ENCODE results near the gene DYNC1I1.

Gene DYNC1I1

DNA sequence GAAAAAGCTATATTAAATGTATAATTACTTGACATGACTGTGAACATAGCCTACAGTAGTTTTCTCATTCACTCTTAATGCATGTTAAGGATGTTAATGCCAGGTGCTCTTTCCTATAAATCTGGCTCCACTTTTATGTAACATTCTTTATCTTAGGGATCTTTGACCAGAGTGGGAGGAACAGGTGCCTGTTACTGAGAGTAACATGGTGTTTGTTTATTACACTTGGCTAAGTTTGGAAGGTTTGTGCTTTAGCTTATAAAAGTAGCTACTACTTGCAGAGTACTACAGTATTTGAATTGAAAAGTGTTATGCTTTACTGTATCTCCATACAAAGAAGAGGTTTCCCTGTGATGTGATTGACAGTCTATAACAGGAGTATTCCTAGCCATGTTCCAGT lies 183.4 kb downstream of the DYNC1I1 start:
- no peaks in the 10 kb centered on the region for H3K4me1 Mint-ChIP-seq (ENCODE audit: low read depth)
- no peak for DNase-seq (ENCODE audit: low spot score)
- H3K4me3 Mint-ChIP-seq, result no peak overlapping the region
- H3K36me3 Mint-ChIP-seq (ENCODE audit: low read depth), result no peaks in the 10 kb centered on the region
- H3K27ac Mint-ChIP-seq, result no peak overlapping the region
- H3K27me3 Mint-ChIP-seq (ENCODE audit: low read depth), result peaks cover 2% of the 10 kb centered on the region
- no peaks in the 10 kb centered on the region for H3K9me3 Mint-ChIP-seq

DNA sequence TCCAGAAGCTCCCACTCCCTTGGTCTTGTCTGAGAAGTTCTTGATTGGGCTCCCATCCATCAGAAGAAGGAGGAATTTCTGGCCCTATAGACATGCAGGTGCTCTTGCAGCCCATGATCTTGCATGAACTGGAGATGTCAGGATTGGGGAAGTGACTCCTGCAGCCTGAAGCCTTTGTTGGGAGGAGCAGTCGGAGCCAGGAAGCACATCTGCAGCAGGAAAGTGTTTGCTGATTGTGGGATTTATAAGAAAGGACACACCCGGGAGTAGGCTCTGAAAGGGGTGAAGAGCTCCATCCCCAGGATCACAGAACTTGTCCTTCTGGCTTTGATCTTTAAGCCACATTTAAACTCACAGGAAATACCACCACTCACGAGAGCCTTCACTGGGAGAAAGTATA lies 185.2 kb downstream of the DYNC1I1 start:
- no peaks in the 10 kb centered on the region for H3K4me1 Mint-ChIP-seq (ENCODE audit: low read depth)
- peaks cover 2% of the 10 kb centered on the region for H3K27me3 Mint-ChIP-seq (ENCODE audit: low read depth)
- DNase-seq (ENCODE audit: low spot score), result no peak
- no peak overlapping the region for H3K4me3 Mint-ChIP-seq
- no peak overlapping the region for H3K27ac Mint-ChIP-seq
- no peaks in the 10 kb centered on the region for H3K9me3 Mint-ChIP-seq
- H3K36me3 Mint-ChIP-seq (ENCODE audit: low read depth), result no peaks in the 10 kb centered on the region

DNA sequence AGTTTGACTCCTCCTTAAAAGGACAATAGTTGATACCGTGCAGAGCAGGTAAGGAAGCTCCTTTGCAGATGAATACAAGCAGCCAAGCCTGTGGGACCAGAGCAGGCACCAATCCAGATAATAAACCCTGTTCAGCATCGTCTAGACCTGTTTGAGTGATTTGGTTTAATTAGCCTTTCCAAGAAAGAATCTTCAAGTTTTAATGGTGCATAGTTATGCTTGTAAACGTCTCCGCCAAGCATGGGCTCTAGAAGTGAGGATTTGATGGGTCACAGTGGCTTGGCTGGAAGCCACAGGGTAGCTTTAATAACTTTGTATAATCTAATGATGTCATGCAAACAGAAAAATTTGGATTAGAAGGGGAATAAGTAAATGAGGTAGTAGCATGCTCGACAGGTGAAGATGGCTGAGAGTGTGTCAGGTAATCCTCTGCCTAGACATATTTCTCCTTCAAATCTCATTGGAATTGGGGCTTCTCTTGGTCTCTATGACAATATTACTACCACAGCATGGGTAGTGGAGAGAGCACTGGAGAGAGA lies 188.4 kb downstream of the DYNC1I1 start:
- H3K4me3 Mint-ChIP-seq, result no peak overlapping the region
- H3K36me3 Mint-ChIP-seq (ENCODE audit: low read depth), result no peaks in the 10 kb centered on the region
- H3K27me3 Mint-ChIP-seq (ENCODE audit: low read depth), result peaks cover 2% of the 10 kb centered on the region
- H3K4me1 Mint-ChIP-seq (ENCODE audit: low read depth), result no peaks in the 10 kb centered on the region
- no peak overlapping the region for H3K27ac Mint-ChIP-seq
- no peaks in the 10 kb centered on the region for H3K9me3 Mint-ChIP-seq
- no peak for DNase-seq (ENCODE audit: low spot score)

GRCh38 chr7:95963446-95963990 lies 191.2 kb downstream of the DYNC1I1 start:
- DNase-seq (ENCODE audit: low spot score), result no peak
- H3K27ac Mint-ChIP-seq, result no peak overlapping the region
- H3K4me1 Mint-ChIP-seq (ENCODE audit: low read depth), result no peaks in the 10 kb centered on the region
- H3K9me3 Mint-ChIP-seq, result no peaks in the 10 kb centered on the region
- H3K4me3 Mint-ChIP-seq, result no peak overlapping the region
- H3K36me3 Mint-ChIP-seq (ENCODE audit: low read depth), result no peaks in the 10 kb centered on the region
- peaks cover 2% of the 10 kb centered on the region for H3K27me3 Mint-ChIP-seq (ENCODE audit: low read depth)

GRCh38 chr7:95971716-95972115 lies 199.4 kb downstream of the DYNC1I1 start:
- no peak overlapping the region for H3K4me3 Mint-ChIP-seq
- H3K4me1 Mint-ChIP-seq (ENCODE audit: low read depth), result no peaks in the 10 kb centered on the region
- no peak overlapping the region for H3K27ac Mint-ChIP-seq
- no peaks in the 10 kb centered on the region for H3K27me3 Mint-ChIP-seq (ENCODE audit: low read depth)
- H3K9me3 Mint-ChIP-seq, result no peaks in the 10 kb centered on the region
- no peak for DNase-seq (ENCODE audit: low spot score)
- no peaks in the 10 kb centered on the region for H3K36me3 Mint-ChIP-seq (ENCODE audit: low read depth)

GRCh38 chr7:95972523-95972922 lies 200.2 kb downstream of the DYNC1I1 start:
- Mint-ChIP-seq H3K4me1 (ENCODE audit: low read depth) (no peaks in the 10 kb centered on the region), H3K4me3 (no peak overlapping the region), H3K9me3 (no peaks in the 10 kb centered on the region), H3K36me3 (ENCODE audit: low read depth) (no peaks in the 10 kb centered on the region), H3K27me3 (ENCODE audit: low read depth) (peaks cover 2% of the 10 kb centered on the region), H3K27ac (no peak overlapping the region)
- DNase-seq (ENCODE audit: low spot score), result no peak

DNA sequence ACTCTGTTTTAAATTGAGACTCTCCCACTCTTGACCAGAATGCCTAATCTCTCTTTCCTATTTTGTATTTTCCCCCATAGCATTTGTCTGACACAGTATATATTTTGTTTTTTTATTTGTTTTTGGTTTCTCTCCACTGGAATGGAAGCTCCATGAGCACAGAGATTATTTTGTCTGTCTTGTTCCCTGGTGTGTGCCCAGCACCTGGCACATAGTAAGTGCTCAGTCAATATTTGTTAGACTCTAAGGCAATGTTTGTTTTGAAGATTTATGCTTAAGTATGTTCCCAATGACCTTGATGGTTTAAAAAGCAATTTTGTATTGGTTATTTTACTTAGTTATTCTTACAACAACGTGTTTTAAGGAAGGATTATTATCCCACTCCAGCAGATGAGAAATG lies 201.8 kb downstream of the DYNC1I1 start:
- no peak overlapping the region for H3K4me3 Mint-ChIP-seq
- H3K4me1 Mint-ChIP-seq (ENCODE audit: low read depth), result no peaks in the 10 kb centered on the region
- no peak for DNase-seq (ENCODE audit: low spot score)
- no peak overlapping the region for H3K27ac Mint-ChIP-seq
- H3K27me3 Mint-ChIP-seq (ENCODE audit: low read depth), result peaks cover 2% of the 10 kb centered on the region
- H3K36me3 Mint-ChIP-seq (ENCODE audit: low read depth), result no peaks in the 10 kb centered on the region
- H3K9me3 Mint-ChIP-seq, result no peaks in the 10 kb centered on the region

DNA sequence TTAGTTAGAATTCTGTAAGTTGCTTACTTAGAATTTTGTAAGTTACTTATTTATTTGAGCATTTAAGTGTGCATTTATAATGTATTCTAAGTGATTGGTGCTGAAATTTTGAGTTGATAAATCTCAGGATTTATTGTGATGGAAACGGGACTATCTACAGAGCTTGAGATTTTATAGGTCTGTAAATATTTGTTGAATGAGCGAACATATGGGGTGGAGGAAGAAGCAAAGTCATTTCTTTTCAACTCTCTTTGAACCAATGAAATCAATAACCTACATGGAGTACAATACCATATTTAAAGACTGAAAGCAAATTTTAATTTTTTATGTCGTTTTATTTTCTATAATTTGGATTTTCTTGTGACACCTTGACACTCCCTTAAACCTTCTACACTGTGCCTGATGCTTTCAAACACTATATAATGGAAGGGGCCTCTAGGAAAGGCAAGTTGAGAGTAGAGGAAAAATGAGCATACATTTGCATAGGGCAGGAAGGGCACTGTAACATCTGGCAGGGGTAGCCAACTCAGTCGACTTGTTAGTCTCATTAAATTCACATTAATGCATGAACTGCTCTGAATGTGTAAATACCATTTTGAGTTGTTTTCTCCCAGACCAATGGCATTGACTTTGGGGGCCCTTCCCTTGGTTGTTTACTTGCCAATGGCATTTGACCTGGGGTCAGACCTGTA lies 204.2 kb downstream of the DYNC1I1 start:
- DNase-seq (ENCODE audit: low spot score), result no peak
- H3K27ac Mint-ChIP-seq, result no peak overlapping the region
- H3K36me3 Mint-ChIP-seq (ENCODE audit: low read depth), result no peaks in the 10 kb centered on the region
- H3K4me1 Mint-ChIP-seq (ENCODE audit: low read depth), result no peaks in the 10 kb centered on the region
- no peak overlapping the region for H3K4me3 Mint-ChIP-seq
- peaks cover 2% of the 10 kb centered on the region for H3K27me3 Mint-ChIP-seq (ENCODE audit: low read depth)
- no peaks in the 10 kb centered on the region for H3K9me3 Mint-ChIP-seq

- H3K4me1 Mint-ChIP-seq (ENCODE audit: low read depth), result no peaks in the 10 kb centered on the region
- H3K27me3 Mint-ChIP-seq (ENCODE audit: low read depth), result peaks cover 2% of the 10 kb centered on the region
- H3K27ac Mint-ChIP-seq, result no peak overlapping the region
- DNase-seq (ENCODE audit: low spot score), result no peak
- no peaks in the 10 kb centered on the region for H3K9me3 Mint-ChIP-seq
- no peaks in the 10 kb centered on the region for H3K36me3 Mint-ChIP-seq (ENCODE audit: low read depth)
- H3K4me3 Mint-ChIP-seq, result no peak overlapping the region
These were observed 205.6 kb downstream of the DYNC1I1 start for GRCh38 chr7:95977994-95978393.

DNA sequence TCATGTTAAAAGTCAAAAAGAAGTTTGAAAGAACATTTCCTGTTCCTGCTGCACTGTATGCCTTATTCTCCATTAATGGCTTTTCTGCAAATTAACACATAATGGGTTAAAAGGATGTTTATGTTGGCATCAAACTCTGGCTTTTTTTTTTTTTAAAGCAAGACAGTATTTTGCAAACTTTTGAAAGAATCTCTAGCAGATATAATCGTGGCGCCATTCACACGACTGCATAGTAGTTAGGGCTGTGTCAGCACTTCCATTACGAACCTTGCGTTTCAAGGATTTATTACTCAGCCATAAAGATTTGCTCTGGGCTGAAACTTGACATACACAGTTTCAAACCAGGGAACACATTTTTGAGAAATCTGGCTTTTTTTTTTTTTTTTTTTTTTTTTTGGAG lies 207.8 kb downstream of the DYNC1I1 start:
- Mint-ChIP-seq H3K27ac (no peak overlapping the region), H3K4me3 (no peak overlapping the region), H3K9me3 (no peaks in the 10 kb centered on the region), H3K4me1 (ENCODE audit: low read depth) (no peaks in the 10 kb centered on the region), H3K27me3 (ENCODE audit: low read depth) (peaks cover 7% of the 10 kb centered on the region), H3K36me3 (ENCODE audit: low read depth) (no peaks in the 10 kb centered on the region)
- DNase-seq (ENCODE audit: low spot score), result no peak

GRCh38 chr7:95980706-95981105 lies 208.4 kb downstream of the DYNC1I1 start:
- Mint-ChIP-seq H3K36me3 (ENCODE audit: low read depth) (no peaks in the 10 kb centered on the region), H3K27ac (no peak overlapping the region), H3K4me1 (ENCODE audit: low read depth) (no peaks in the 10 kb centered on the region), H3K9me3 (no peaks in the 10 kb centered on the region), H3K4me3 (no peak overlapping the region), H3K27me3 (ENCODE audit: low read depth) (peaks cover 7% of the 10 kb centered on the region)
- DNase-seq (ENCODE audit: low spot score), result no peak

GRCh38 chr7:95986178-95986764 lies 213.9 kb downstream of the DYNC1I1 start:
- Mint-ChIP-seq H3K36me3 (ENCODE audit: low read depth) (no peaks in the 10 kb centered on the region), H3K4me3 (no peak overlapping the region), H3K4me1 (ENCODE audit: low read depth) (no peaks in the 10 kb centered on the region), H3K27me3 (ENCODE audit: low read depth) (peaks cover 6% of the 10 kb centered on the region), H3K27ac (no peak overlapping the region), H3K9me3 (no peaks in the 10 kb centered on the region)
- no peak for DNase-seq (ENCODE audit: low spot score)

GRCh38 chr7:95989301-95989700 lies 216.9 kb downstream of the DYNC1I1 start:
- DNase-seq (ENCODE audit: low spot score), result no peak
- no peak overlapping the region for H3K4me3 Mint-ChIP-seq
- no peaks in the 10 kb centered on the region for H3K4me1 Mint-ChIP-seq (ENCODE audit: low read depth)
- H3K36me3 Mint-ChIP-seq (ENCODE audit: low read depth), result no peaks in the 10 kb centered on the region
- H3K9me3 Mint-ChIP-seq, result no peaks in the 10 kb centered on the region
- H3K27ac Mint-ChIP-seq, result no peak overlapping the region
- H3K27me3 Mint-ChIP-seq (ENCODE audit: low read depth), result peaks cover 6% of the 10 kb centered on the region

DNA sequence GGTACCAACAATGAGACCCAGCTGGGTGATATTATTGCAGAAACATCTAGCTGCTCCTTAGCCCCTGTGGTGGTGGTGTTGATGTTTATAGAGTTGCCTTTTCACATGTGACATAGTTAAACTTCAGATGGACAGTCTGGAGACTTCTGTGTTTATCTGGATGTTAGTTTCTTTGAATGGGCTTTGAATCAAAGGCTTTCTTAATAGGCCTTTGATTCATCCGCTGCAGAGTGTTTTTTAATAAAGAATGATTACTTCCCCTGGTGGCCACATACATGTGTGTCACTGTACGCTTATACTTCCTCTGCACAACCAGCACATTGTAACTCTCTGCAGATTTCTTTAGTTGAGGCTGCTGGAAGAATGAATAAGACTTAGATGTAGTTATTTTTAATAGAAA lies 221.0 kb downstream of the DYNC1I1 start:
- H3K9me3 Mint-ChIP-seq, result no peaks in the 10 kb centered on the region
- H3K4me1 Mint-ChIP-seq (ENCODE audit: low read depth), result no peaks in the 10 kb centered on the region
- no peaks in the 10 kb centered on the region for H3K27me3 Mint-ChIP-seq (ENCODE audit: low read depth)
- no peak overlapping the region for H3K4me3 Mint-ChIP-seq
- H3K36me3 Mint-ChIP-seq (ENCODE audit: low read depth), result no peaks in the 10 kb centered on the region
- H3K27ac Mint-ChIP-seq, result no peak overlapping the region
- no peak for DNase-seq (ENCODE audit: low spot score)
